ENCODE data around the gene RASAL2. TPM values are rescaled to one million over a fixed set of nuclear protein-coding genes. Genes with fewer than 3 reads are reported as not detected.

RASAL2 gene
- total and polyA plus RNA-seq, 2 of the 4 experiments (the other 2 are of a cell fraction), result 13.1 to 20.6 TPM

DNA sequence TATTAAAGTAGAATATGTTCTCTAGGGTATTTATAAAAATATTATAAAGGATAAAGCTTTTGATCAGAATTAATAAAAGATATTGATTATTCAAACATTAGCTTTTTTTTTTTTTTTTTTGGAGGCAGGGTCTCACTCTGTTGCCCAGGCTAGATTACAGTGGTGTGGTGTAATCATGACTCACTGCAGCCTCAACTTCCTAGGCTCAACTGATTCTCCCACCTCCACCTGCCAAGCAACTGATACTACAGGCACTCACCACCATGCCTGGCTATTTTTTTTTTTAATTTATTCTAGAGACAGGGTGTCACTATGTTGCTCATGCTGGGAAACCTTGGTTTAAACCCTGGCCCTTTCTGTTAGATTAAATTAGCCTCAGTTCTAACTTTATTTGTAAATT is 214.5 kb downstream of the RASAL2 start:
- no TSS peak for BruUV-seq (replicated peaks)
- H3K27me3 ChIP-seq (ENCODE audit: control insufficient read depth, insufficient read depth, low read length), result no peaks in the 10 kb centered on the region
- peaks cover 2% of the 10 kb centered on the region; the same call in 1 of the 2 replicates for H3K4me1 ChIP-seq (ENCODE audit: control insufficient read depth, insufficient read depth, low read length)
- H3K18ac ChIP-seq (ENCODE audit: low read depth, low read length), result no peak overlapping the region
- no peak overlapping the region for H4K91ac ChIP-seq (ENCODE audit: insufficient read depth, low read depth, low read length)
- no peak for DNase-seq
- H2AK5ac ChIP-seq (ENCODE audit: low read depth, low read length), result no peak overlapping the region
- ATAC-seq (ENCODE audit: low read depth), result no peak
- H2AFZ ChIP-seq (replicated peaks; ENCODE audit: low read length, poor library complexity), result no peak overlapping the region
- no peak overlapping the region for H3K27ac ChIP-seq (ENCODE audit: insufficient read depth, low read length)
- H3K9me1 ChIP-seq (ENCODE audit: insufficient read depth, low read length), result no peaks in the 10 kb centered on the region
- ChIA-PET CTCF (interaction anchor here (0.6 to 2.5 kb wide), 4 partner anchors 8 to 193 kb away, joined by 3 to 14 read pairs (median 6); no protein-coding TSS in a partner anchor), POLR2A (ENCODE audit: unreplicated experiment) (interaction anchor here (0.6 kb wide), 2 partner anchors 170 to 870 kb away, joined by 10 to 13 read pairs; no protein-coding TSS in a partner anchor)
- no peak overlapping the region for H2BK15ac ChIP-seq (ENCODE audit: low read depth, low read length)
- TF ChIP-seq POLR2A (IDR thresholded peaks at IDR 0.05; ENCODE audit: low read depth, low read length), result no peak
- TF ChIP-seq CHD1 (IDR thresholded peaks at IDR 0.05; ENCODE audit: low read depth, low read length), result no peak
- TF ChIP-seq MAFK (IDR thresholded peaks at IDR 0.05; ENCODE audit: low read depth, low read length), result no peak
- no peak for TF ChIP-seq RFX5 (IDR thresholded peaks at IDR 0.05; ENCODE audit: low read depth, low read length)
- TF ChIP-seq ELK1 (IDR thresholded peaks at IDR 0.05; ENCODE audit: borderline replicate concordance, low read depth, low read length), result no peak
- no peak for TF ChIP-seq RCOR1 (IDR thresholded peaks at IDR 0.05; ENCODE audit: insufficient replicate concordance, low read length)
- TF ChIP-seq USF2 (IDR thresholded peaks at IDR 0.05; ENCODE audit: low read depth, low read length), result no peak
- TF ChIP-seq SMC3 (IDR thresholded peaks at IDR 0.05; ENCODE audit: low read depth, low read length), result no peak
- TF ChIP-seq CEBPB (IDR thresholded peaks at IDR 0.05; ENCODE audit: low read depth, low read length), result no peak
- TF ChIP-seq RAD21 (IDR thresholded peaks at IDR 0.05; ENCODE audit: low read length), result no peak
- no peak for TF ChIP-seq MXI1 (IDR thresholded peaks at IDR 0.05; ENCODE audit: borderline replicate concordance, low read depth, low read length)
- no peak overlapping the region for H4K8ac ChIP-seq (ENCODE audit: low read depth in 2 of 2, low read length in 2 of 2)
- H2AK9ac ChIP-seq (replicated peaks; ENCODE audit: low read depth, low read length, poor library complexity), result no peak overlapping the region
- no peak overlapping the region for H3K4ac ChIP-seq (ENCODE audit: low read depth, low read length)
- H2BK120ac ChIP-seq (ENCODE audit: low read depth, low read length), result no peak overlapping the region
- no peak overlapping the region for H2BK5ac ChIP-seq (ENCODE audit: low read depth, low read length, poor library complexity, severe bottlenecking)
- H3K14ac ChIP-seq (replicated peaks; ENCODE audit: low read depth, low read length), result no peak overlapping the region
- no peak overlapping the region for H4K5ac ChIP-seq (ENCODE audit: low read depth, low read length)
- H3K56ac ChIP-seq (ENCODE audit: extremely low read depth, insufficient read depth, low read length), result no peak overlapping the region
- H3K9me3 ChIP-seq (ENCODE audit: control insufficient read depth, insufficient read depth, low read length), result no peaks in the 10 kb centered on the region
- in situ Hi-C loops (cut with MboI; ENCODE audit: low sequenced_read_pairs), result loop anchor here (10.0 kb wide), 1 partner anchor 196 kb away; no protein-coding TSS in a partner anchor
- dilution Hi-C loops (cut with HindIII; ENCODE audit: low sequenced_read_pairs, unreplicated experiment), result no loop called here
- no peaks in the 10 kb centered on the region for H3K36me3 ChIP-seq (ENCODE audit: control insufficient read depth, insufficient read depth, low read length)
- H3K79me1 ChIP-seq (ENCODE audit: low read depth in 1 of 2, low read length in 2 of 2), result peaks cover 16 to 19% of the 10 kb centered on the region in 2 experiments
- H3K4me2 ChIP-seq (ENCODE audit: low read depth, low read length), result no peak overlapping the region
- H4K20me1 ChIP-seq (ENCODE audit: insufficient read depth, low read length), result peaks cover 3% of the 10 kb centered on the region; the same call in 1 of the 2 replicates
- no peak overlapping the region for H2BK20ac ChIP-seq (ENCODE audit: low read depth, low read length)
- H3K23ac ChIP-seq (ENCODE audit: low read depth, low read length), result no peak overlapping the region
- no peak overlapping the region for H3K9ac ChIP-seq (ENCODE audit: low read depth, low read length)
- intact Hi-C loops (cut with micrococcal nuclease), result no loop called here
- no peak overlapping the region for H3K4me3 ChIP-seq (ENCODE audit: insufficient read depth, low read depth, low read length)
